ENCODE data around the gene ASTN1. TPM values are rescaled to one million over a fixed set of nuclear protein-coding genes. Genes with fewer than 3 reads are reported as not detected.

The ASTN1 gene
- total RNA-seq, 6 experiments from 2014 or later, result not detected

DNA sequence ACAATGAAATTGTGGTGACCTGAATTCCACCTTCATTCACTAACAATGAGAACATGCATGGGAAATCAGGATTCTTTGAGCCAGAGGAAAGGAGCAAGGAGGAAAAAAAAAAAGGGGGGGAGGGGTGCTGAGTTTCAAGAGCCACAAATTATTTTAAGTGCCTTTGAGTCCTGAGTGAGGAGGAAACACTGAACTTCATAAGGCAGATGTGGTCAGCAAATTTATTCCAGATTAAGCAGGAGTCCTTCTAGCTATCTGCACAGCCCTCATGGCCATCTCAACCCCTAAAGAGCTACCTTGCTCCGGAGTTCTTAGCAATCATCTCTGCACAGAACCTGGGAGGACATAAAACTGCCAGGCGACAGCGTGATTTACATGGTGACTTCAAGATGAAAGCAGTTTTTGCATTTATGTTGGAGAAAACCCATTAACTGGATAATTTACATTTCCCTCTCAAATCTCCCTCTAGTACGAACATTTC lies 21.7 kb downstream of the ASTN1 start:
- no peak overlapping the region for H3K27ac Mint-ChIP-seq
- no peaks in the 10 kb centered on the region for H3K4me1 Mint-ChIP-seq (ENCODE audit: low read depth)
- H3K9me3 Mint-ChIP-seq, result peaks cover 17% of the 10 kb centered on the region

DNA sequence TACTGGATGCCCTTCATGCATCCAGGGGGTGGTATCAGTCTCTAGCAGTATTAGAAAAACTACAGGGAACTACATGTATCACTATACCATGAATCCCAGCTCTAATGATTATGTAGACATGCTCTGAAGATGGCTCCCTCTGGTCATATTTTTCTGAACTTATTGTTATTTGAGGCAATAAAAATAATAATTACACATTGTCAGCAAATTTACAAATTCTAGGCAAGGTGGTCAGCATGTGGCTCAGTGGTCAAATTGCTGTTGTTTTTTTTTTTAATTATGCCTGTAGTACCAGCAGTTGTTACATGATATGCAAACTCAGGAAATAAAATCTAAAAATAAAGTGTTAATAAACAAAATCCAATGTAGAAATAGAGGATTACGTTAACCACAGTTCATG lies 22.5 kb downstream of the ASTN1 start:
- H3K27me3 Mint-ChIP-seq (ENCODE audit: insufficient read depth), result no peaks in the 10 kb centered on the region
- H3K9me3 Mint-ChIP-seq, result peaks cover 20% of the 10 kb centered on the region

More for the DNA sequence above, 21.7 kb downstream of the ASTN1 start:
- Mint-ChIP-seq H3K4me3 (no peak overlapping the region), H3K27me3 (ENCODE audit: insufficient read depth) (no peaks in the 10 kb centered on the region), H3K36me3 (ENCODE audit: low read depth) (no peaks in the 10 kb centered on the region)
- TF ChIP-seq, protein P1, sequence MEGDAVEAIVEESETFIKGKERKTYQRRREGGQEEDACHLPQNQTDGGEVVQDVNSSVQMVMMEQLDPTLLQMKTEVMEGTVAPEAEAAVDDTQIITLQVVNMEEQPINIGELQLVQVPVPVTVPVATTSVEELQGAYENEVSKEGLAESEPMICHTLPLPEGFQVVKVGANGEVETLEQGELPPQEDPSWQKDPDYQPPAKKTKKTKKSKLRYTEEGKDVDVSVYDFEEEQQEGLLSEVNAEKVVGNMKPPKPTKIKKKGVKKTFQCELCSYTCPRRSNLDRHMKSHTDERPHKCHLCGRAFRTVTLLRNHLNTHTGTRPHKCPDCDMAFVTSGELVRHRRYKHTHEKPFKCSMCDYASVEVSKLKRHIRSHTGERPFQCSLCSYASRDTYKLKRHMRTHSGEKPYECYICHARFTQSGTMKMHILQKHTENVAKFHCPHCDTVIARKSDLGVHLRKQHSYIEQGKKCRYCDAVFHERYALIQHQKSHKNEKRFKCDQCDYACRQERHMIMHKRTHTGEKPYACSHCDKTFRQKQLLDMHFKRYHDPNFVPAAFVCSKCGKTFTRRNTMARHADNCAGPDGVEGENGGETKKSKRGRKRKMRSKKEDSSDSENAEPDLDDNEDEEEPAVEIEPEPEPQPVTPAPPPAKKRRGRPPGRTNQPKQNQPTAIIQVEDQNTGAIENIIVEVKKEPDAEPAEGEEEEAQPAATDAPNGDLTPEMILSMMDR (IDR thresholded peaks at IDR 0.05), result no peak
- no peak for DNase-seq

DNA sequence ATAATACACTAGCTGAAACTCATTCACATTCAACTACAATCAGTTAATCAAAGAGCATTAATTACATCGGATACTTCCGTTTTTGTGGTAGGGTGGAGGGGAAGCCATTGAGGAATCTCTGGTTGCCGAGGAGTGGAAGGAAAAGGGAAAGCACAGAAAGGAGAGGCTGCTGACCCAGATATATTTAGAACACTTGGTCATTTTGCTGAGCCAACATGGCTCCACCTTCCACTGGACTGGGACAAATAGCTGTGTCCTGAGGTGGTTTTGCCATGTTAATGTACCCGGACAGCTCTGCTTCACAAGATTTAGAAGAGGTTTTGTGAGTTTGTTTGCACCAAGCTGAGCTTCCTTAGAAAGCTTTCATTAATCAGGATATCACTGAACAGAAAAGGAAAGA lies 26.2 kb downstream of the ASTN1 start:
- TF ChIP-seq, protein P1 (IDR thresholded peaks at IDR 0.05), result no peak
- no peak overlapping the region for H3K4me3 Mint-ChIP-seq
- no peaks in the 10 kb centered on the region for H3K4me1 Mint-ChIP-seq (ENCODE audit: low read depth)
- H3K9me3 Mint-ChIP-seq, result peaks cover 20% of the 10 kb centered on the region
- no peaks in the 10 kb centered on the region for H3K36me3 Mint-ChIP-seq (ENCODE audit: low read depth)
- H3K27me3 Mint-ChIP-seq (ENCODE audit: insufficient read depth), result no peaks in the 10 kb centered on the region
- no peak overlapping the region for H3K27ac Mint-ChIP-seq
- no peak for DNase-seq

More for the DNA sequence above, 22.5 kb downstream of the ASTN1 start:
- Mint-ChIP-seq H3K36me3 (ENCODE audit: low read depth) (no peaks in the 10 kb centered on the region), H3K4me1 (ENCODE audit: low read depth) (no peaks in the 10 kb centered on the region), H3K27ac (no peak overlapping the region), H3K4me3 (no peak overlapping the region)
- TF ChIP-seq, protein P1 (IDR thresholded peaks at IDR 0.05), result no peak
- DNase-seq, result no peak

DNA sequence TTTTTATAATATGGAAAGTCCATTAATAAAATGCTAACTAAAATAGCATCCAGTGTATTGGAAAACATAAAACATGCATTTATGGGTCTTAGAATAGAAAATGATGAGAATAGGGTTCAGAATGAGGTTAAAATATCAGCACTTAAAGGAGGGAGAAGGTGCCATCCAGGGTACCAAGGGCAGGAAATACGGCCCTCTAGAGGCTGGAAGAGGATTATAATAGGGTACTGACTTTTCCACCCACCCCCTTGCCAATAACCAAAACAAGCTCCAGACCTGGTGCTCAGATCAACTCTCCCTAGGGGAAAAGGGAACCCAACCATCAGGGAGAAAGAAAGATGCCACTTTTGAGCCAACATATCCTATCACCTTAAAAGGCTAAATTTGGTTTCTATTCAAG lies 26.7 kb downstream of the ASTN1 start:
- Mint-ChIP-seq H3K27ac (no peak overlapping the region), H3K27me3 (ENCODE audit: insufficient read depth) (no peaks in the 10 kb centered on the region), H3K9me3 (peaks cover 20% of the 10 kb centered on the region), H3K4me3 (no peak overlapping the region), H3K36me3 (ENCODE audit: low read depth) (no peaks in the 10 kb centered on the region), H3K4me1 (ENCODE audit: low read depth) (no peaks in the 10 kb centered on the region)
- no peak for DNase-seq
- TF ChIP-seq, protein P1 (IDR thresholded peaks at IDR 0.05), result no peak

DNA sequence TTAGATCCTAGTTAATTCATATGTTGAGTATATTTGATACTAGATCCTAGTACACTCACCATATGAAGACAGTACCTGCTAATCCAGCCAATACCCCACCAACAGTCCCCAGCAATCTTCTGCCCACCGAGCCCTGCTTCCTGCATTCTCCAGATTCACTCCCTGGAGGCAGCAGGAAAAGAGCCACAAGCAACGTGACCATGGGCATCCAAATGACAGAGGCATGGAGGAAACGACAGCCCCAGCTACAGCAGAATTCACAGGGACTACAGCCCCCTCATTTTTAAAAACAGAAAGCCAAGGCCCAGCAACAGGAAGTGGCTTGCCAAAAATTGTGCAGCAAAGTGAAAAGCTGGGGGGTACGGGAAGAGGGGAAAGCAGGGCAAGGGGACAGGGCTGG lies 29.3 kb downstream of the ASTN1 start:
- Mint-ChIP-seq H3K27ac (no peak overlapping the region), H3K27me3 (ENCODE audit: insufficient read depth) (no peaks in the 10 kb centered on the region; the same call in 1 of the 2 replicates), H3K4me1 (ENCODE audit: low read depth) (no peaks in the 10 kb centered on the region), H3K9me3 (peaks cover 8% of the 10 kb centered on the region), H3K36me3 (ENCODE audit: low read depth) (no peaks in the 10 kb centered on the region), H3K4me3 (no peak overlapping the region)
- DNase-seq, result no peak
- TF ChIP-seq, protein P1 (IDR thresholded peaks at IDR 0.05), result no peak

Data from HFFc6 (cell line).